NCI-H510A (cell line): Measurements from ENCODE around the gene ATP5F1E.
"Not testable (repeated sequence)": the region's sequence is repeated elsewhere in the genome, so short reads cannot be mapped to it uniquely, and the experiment has no call there.

Source experiments
- DNase-seq: peaks from one replicate; lab custom pipeline; 2025; lab: John Stamatoyannopoulos, UW

ATP5F1E gene

GRCh38 chr20:58988565-58988882, 43.6 kb downstream of the ATP5F1E start:
- no peak for DNase-seq

- no peak for DNase-seq
Measured at GRCh38 chr20:58987790-58988564, 44.2 kb downstream of the ATP5F1E start.

DNA sequence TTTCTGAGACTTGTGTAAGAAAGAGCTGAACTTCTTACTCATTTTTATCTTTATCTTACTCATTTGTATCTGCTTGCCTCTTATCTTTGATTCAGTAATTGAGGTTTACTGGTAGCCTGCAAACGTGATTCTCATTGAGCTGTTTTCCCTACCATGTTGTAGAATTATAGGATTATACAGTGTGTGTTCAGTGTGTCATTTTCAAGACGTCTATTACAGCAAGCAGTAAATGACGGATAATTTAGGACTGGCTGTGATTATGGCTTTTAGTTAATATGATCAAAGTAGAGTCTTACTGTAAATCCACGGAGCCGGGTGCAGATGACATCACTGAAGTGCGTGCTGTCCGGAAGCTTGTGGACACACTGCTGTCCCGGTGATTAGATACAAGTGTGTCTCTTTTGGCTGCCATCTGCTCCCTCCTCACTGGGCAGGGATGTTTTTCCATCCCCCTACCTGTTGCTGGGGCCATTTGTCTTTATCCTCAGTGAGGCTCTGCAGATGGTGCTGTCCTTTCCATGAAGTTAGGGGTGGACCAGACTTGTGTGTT, 45.1 kb downstream of the ATP5F1E start:
- DNase-seq = no peak

DNA sequence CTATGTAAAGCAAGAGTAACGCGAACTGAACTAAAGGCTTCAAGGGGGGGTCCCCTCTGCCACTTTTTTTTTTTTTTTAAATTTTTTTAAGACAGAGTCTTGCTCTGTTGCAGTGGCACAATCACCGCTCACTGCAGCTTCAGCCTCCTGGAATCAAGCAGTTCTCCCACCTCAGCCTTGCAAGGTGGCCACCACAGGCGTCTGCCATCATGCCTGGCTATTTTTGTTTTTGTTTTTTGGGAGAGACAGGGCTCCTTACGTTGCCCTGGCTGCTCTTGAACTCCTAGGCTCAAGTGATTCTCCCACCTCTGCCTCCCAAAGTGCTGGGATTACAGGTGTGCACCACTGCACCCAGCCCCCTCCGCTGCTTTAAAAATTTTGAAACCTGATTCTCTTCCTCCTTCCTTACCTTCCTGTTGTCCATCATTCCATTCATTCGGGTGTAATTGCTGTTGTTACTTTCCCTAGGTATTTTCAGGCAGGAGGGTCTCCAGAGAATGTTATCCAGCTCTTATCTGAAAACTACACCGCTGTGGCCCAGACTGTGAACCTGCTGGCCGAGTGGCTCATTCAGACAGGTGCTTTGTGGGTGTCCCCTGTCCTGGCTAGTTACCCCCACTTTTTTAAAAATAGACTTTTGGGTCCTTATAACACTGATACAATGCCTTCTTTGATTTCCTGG, 45.7 kb downstream of the ATP5F1E start:
- DNase-seq = no peak

DNA sequence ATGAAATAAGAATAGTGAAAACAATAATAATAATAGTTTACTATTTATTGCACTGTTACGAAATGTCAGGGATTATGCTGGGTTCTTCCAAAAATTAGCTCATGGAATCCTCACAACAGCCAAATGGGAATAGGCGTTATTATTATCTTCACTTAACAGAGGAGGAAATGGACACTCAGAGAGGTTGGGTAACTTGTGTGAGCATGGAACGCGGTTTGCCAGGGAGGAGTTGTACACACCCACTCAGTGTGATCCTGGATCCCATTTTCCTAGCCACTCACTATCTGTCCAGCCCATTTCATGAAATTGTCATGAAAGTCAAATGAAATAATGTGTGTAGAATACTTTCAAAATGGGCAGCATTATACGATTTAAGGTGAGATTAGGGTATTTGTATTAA, 46.5 kb downstream of the ATP5F1E start:
- DNase-seq = no peak

- no peak for DNase-seq
Measured at GRCh38 chr20:58984691-58985090, 47.4 kb downstream of the ATP5F1E start.

DNA sequence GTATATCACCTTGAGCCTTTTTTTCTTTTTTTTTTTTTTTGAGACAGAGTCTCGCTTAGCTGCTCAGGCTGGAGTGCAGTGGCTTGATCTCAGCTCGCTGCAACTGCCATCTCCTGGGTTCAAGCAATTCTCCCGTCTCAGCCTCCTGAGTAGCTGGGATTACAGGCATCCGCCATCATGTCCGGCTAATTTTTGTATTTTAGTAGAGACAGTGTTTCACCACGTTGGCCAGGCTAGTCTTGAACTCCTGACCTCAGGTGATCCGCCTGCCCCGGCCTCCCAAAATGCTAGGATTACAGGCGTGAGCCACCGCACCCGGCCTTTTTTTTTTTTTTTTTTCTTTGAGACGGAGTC, 49.0 kb downstream of the ATP5F1E start:
- DNase-seq = not testable (repeated sequence)

GRCh38 chr20:58982406-58983114, 49.6 kb downstream of the ATP5F1E start:
- no peak for DNase-seq

- DNase-seq = no peak
Measured at GRCh38 chr20:58981628-58982364, 50.3 kb downstream of the ATP5F1E start.

GRCh38 chr20:58980711-58981627, 51.2 kb downstream of the ATP5F1E start, which contains the start of gene NELFCD:
TSS of gene NELFCD (plus strand) at chr20:58981256. CDS start at chr20:58981310, 54 bp downstream.
- DNase-seq = peak; percentile 56

- no peak for DNase-seq
Measured at GRCh38 chr20:58978351-58979190, 53.6 kb downstream of the ATP5F1E start.

DNA sequence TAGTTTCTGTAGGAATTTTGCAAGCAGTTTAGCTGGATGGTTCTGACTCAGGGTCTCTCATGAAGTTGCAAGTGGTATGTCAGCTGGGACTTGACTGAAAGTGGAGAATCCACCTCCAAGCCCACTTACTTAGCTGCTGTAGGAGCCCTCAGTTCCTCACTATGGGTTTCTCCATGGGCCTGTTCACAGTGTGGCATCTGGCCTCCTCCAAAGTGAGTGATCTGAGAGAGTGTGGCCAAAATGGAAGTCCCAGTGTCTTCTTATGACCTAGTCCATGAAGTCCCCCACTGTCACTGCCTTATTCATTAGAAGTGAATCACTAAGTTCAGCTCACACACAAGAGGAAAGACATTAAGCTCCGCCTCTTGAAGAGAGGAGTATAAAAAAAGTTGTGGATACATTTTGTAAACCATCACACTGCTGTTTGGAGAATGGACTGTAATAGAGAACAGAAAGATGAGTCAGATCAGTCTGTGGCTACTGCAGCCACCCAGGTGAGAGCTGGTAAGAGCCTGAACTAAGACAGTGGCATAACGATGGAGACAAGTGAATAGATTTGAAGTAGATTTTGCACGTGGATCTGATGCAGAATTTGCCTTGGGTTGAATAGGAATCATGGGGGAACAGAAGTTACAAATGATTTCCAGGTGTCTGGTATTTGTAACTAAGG, 55.9 kb downstream of the ATP5F1E start:
- no peak for DNase-seq
